Nasal cavity respiratory epithelium epithelial cell of viscerocranial mucosa (primary cell): ENCODE results near the gene GID8. TPM values are rescaled to one million over a fixed set of nuclear protein-coding genes. Genes with fewer than 3 reads are reported as not detected.

ENCODE experiments used
- total RNA-seq: library from RNA; depleted of rRNA; stranded (reverse); fragments of >200 nt; gene quantifications from 2 replicates; pipeline ENCODE4 v1.2.3, GENCODE V29; 2014

Gene GID8
- total RNA-seq: 59.8 and 62.5 TPM in 2 replicates

GRCh38 chr20:62938105-62938888 is at the start of gene GID8:
Gene GID8, plus strand, starts transcription at chr20:62938147. Its CDS starts 3,356 bp downstream, at chr20:62941503.

GRCh38 chr20:62926229-62927127 is 11.5 kb upstream of the GID8 start, which contains the start of gene DIDO1:
Gene DIDO1, minus strand, starts transcription at chr20:62926505.

GRCh38 chr20:62952373-62952967 is 14.5 kb downstream of the GID8 start, which contains the start of gene SLC17A9:
Gene SLC17A9, plus strand, starts transcription at chr20:62952709. Its CDS starts 122 bp downstream, at chr20:62952831.

Other genes starting within 250 kb of the GID8 start
- gene NTSR1, start 229.3 kb upstream of the GID8 start, total RNA-seq: under 0.01 TPM in 1 of 2 replicates, not detected in the other
- 15.7 and 24.3 TPM in 2 replicates for gene MRGBP, start 141.7 kb upstream of the GID8 start, total RNA-seq
- gene OGFR, start 133.3 kb upstream of the GID8 start, total RNA-seq: 13.7 and 26.3 TPM in 2 replicates
- gene COL9A3, start 121.1 kb upstream of the GID8 start, total RNA-seq: 0.14 and 1.7 TPM in 2 replicates
- 12.0 and 13.7 TPM in 2 replicates for gene TCFL5, start 76.3 kb upstream of the GID8 start, total RNA-seq
- 28.7 and 43.3 TPM in 2 replicates for gene DIDO1, start 11.6 kb upstream of the GID8 start, total RNA-seq
- gene SLC17A9, start 14.6 kb downstream of the GID8 start, total RNA-seq: 0.28 TPM in 1 of 2 replicates, not detected in the other
- gene BHLHE23, start 68.8 kb downstream of the GID8 start, total RNA-seq: not detected in 2 replicates